ENCODE measurements around the gene TEAD2. TPM values are rescaled to one million over a fixed set of nuclear protein-coding genes. Genes with fewer than 3 reads are reported as not detected.

Gene TEAD2
- total and polyA plus RNA-seq, 9 of the 15 experiments (the other 6 are each of a cell fraction or from before 2014, with no cell fraction given) = 1.6 to 27.0 (median 13.9) TPM

- TF ChIP-seq ZBTB17 (CRISPR knock-in tag; IDR thresholded peaks at IDR 0.05) = no peak
- peak; percentile 30; the same call in 1 of the 2 replicates for TF ChIP-seq ZNF644 (tag; IDR thresholded peaks at IDR 0.05; ENCODE audit: low read depth)
- TF ChIP-seq NR2C1 (IDR thresholded peaks at IDR 0.05) = no peak
- no peak for TF ChIP-seq NR2C1 (tag; IDR thresholded peaks at IDR 0.05)
- TF ChIP-seq USF2 (CRISPR knock-in tag; IDR thresholded peaks at IDR 0.05) = peak; percentile 87
- peak; percentile 70 for TF ChIP-seq USF1 (CRISPR knock-in tag; IDR thresholded peaks at IDR 0.05)
- TF ChIP-seq KAT8 (IDR thresholded peaks at IDR 0.05; ENCODE audit: low read depth) = no peak
- TF ChIP-seq TRIM28 (IDR thresholded peaks at IDR 0.05) = no peak
- TF ChIP-seq ZBTB26 (CRISPR knock-in tag; IDR thresholded peaks at IDR 0.05) = no peak
- TF ChIP-seq ZFP36 (IDR thresholded peaks at IDR 0.05; ENCODE audit: low read depth, low read length, partially characterized antibody) = no peak
- peak; percentile 59 for TF ChIP-seq HCFC1 (IDR thresholded peaks at IDR 0.05; ENCODE audit: low read depth, low read length)
- no peak for TF ChIP-seq SRSF1 (IDR thresholded peaks at IDR 0.05; ENCODE audit: low read depth, low read length)
- TF ChIP-seq GABPA (tag; conservative IDR thresholded peaks at IDR 0.05; ENCODE audit: low read depth) = no peak
- no peak for TF ChIP-seq CEBPB (tag; IDR thresholded peaks at IDR 0.05)
- TF ChIP-seq BACH1 (tag; IDR thresholded peaks at IDR 0.05) = no peak
- TF ChIP-seq ASH1L (IDR thresholded peaks at IDR 0.05; ENCODE audit: borderline replicate concordance, low read depth, partially characterized antibody) = no peak
- TF ChIP-seq RFX7 (CRISPR knock-in tag; IDR thresholded peaks at IDR 0.05) = no peak
- no peak for TF ChIP-seq SETDB1 (IDR thresholded peaks at IDR 0.05; ENCODE audit: low read length)
- no peak for TF ChIP-seq NFRKB (IDR thresholded peaks at IDR 0.05; ENCODE audit: low read depth)
- no peak for TF ChIP-seq OTX1 (CRISPR knock-in tag; IDR thresholded peaks at IDR 0.05)
- TF ChIP-seq TEAD2 (tag; IDR thresholded peaks at IDR 0.05) = no peak
- TF ChIP-seq ATF2 (CRISPR knock-in tag; IDR thresholded peaks at IDR 0.05) = no peak
- TF ChIP-seq CHD1 (IDR thresholded peaks at IDR 0.05; ENCODE audit: low read length) = no peak
- no peak for TF ChIP-seq YBX1 (IDR thresholded peaks at IDR 0.05)
- no peak for TF ChIP-seq NBN (IDR thresholded peaks at IDR 0.05; ENCODE audit: low read depth)
Measured at GRCh38 chr19:49348305-49349189, 13.7 kb downstream of the TEAD2 start (continued).

Data from K562 (cell line).